ENCODE measurements around the gene RNF114.

The RNF114 gene

DNA sequence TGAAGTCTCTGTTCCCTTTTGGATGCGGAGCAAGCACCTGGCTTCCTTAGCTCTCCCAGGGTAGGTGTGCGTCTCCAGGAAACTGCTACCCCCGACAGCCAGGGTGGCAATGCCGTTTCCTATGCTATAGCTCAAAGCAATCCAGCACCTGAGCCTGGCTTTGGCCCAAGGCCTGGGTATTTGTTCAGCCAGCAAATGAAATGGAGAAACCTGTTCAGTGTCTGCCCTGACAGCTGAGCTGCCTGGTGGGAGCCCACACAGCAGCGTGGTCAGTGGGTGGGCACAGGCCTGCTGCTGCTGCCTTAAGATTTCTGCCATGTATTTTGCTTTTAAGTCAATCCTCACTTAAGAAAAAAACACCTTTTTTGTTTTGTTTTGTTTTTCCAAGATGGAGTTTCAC, 34.6 kb upstream of the RNF114 start:
- in situ Hi-C loops (cut with HindIII; ENCODE audit: low sequenced_read_pairs) = no loop called here

DNA sequence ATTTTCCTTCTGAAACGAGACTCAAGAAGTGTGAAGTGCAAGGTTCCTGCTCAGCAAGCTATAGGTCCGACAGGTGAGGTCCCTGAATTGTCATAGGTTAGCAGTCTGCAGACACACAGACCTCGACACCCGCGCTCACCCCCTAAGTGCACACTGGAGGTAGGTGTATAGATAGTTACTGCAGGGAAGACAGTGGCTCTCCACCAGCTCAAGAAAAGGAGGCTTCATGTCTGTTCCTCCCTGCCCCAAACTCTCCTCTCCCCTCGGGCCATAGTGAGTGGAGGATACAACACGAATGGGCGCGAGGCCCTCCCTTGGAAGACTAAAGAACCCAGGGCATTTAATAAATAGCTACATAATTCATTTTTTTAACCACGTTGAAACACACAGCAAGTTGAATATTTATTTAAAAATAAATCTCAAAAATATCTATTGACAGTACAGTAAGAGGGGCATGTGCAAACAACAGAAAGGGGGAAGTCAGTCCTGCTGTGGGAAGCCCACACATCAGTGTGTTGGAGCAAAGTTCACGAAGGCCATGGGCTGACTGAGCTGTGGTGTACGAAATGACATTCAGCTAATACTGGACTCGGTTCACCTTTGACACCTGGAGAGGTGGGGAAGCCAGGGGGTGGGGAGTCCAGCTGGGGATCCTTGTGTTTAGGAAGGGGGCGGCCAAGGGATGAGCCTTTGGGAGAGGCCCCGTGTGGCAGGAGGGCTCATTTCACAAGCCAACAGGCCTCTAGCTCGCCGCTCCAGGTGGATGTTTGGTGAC, 31.6 kb upstream of the RNF114 start:
- in situ Hi-C loops (cut with HindIII; ENCODE audit: low sequenced_read_pairs) = no loop called here

DNA sequence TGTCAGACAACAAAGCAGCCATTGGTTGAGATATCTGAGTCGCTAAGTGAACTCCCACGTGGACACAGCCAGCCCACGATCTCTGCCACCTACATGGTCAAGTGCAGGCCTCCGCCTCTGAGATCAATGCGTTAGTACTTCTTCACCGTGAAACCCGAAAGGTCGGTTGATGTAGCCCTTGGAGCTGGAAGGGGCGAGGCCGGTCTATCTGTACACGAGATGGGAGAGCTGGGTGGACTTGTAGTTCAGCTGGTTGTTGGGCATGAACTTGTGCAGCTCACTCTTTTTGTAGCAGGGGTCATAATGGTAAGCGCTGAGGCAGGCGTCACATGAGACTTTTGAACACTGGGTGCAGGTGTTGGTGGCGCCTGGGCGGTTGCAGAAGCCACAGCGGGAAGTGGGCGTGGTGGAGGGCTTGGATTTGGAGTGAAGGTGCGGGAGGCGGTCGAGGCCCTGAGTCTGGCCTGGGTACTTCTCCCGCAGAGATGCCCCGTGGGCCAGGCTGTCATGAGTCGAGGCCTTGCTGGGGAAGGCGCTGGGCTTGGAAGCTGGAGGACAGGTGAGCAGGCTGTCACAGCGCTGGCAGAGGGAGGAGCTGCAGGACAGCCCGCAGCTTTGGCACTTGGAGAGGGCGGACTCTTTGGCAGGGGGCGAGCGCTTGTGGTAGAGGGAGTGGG, 30.6 kb upstream of the RNF114 start:
- in situ Hi-C loops (cut with HindIII; ENCODE audit: low sequenced_read_pairs) = no loop called here

DNA sequence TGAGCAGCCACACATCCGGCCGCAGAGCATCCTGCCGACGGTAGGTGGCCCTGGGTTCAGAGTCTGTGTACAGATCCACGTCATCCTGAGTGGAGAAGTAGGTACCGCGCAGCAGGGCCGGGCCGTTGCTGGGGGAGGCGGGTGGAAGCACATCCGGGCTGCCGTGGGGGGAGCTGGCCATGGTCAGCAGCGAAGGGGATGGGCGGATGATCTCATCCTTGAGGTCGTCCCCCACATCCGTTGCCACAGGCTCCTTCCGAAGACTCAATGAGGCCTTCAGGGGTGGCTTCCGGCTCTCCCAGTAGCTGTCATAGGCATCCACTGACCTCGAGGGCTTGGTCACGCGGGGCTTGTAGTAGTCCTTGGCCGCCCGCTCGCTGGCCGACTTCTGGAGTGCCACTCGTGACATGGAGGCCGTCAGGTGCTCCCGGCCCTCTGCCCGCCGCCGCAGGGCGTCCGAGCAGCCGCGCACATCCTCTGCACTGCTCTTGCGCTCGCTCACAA, 30.0 kb upstream of the RNF114 start:
- in situ Hi-C loops (cut with HindIII; ENCODE audit: low sequenced_read_pairs) = no loop called here

DNA sequence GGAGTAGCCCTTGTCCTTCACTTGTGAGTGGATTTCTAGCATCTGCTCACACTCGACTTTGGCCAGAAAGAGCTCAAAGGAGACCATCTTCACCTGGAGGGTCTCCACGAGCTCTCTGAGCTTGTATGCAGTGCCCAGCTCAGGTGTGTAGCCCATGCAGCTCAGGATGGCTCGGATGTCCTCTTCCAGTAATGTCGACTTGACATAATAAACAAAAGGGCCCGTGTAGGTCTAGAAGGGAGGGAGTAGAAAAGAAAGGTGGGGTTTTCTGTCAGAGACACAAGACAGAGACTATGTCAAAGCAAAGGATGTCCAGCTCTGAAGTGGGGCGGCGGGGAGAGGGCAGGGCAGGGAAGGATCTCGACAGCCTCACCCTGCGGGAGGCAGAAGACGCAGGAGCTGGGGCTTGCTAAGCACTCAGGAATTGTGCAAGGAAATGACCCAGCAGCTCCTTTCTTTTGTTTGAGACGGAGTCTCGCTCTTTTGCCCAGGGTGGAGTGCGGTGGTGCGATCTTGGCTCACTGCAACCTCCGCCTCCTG, 29.5 kb upstream of the RNF114 start:
- in situ Hi-C loops (cut with HindIII; ENCODE audit: low sequenced_read_pairs) = no loop called here

DNA sequence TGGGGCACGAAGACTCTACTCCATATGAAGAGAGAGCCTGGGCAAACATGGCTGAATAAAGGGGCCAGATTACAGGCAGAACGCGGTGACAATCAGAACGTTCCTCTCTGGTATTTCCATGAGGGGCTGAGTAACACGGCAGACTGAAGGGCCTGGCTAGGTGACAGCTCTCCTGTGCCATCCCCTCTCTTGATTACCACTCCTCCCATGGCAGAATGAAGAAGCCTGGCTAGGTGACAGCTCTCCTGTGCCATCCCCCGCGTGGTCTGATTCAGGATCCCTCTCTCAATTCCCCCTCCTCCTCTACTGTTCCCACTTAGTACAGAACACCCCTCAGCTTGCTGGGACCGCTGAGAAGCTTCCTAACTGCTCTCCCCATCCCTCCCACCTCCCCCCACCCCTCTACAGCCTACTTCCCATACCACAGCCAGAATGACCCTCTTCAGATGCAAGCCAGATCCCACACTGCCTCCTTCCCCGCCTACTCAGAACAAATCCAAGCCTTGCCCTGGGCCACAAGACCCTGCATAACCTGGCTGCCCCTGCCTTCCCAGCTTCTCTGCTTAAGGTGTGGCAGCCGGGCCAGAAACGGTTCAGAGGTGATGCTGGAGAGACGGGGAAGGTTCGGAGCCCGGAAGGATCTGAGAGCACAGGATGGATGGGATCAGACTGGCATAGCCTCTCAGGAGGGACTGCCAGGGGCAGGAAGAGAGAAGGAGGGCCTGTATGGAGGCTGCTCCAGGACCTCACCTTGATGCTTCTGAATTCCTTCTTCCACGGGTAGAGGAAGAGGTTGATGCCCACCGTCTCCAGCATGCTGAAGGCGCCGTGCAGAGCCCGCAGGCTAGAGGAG, 28.6 kb upstream of the RNF114 start:
- in situ Hi-C loops (cut with HindIII; ENCODE audit: low sequenced_read_pairs) = no loop called here

DNA sequence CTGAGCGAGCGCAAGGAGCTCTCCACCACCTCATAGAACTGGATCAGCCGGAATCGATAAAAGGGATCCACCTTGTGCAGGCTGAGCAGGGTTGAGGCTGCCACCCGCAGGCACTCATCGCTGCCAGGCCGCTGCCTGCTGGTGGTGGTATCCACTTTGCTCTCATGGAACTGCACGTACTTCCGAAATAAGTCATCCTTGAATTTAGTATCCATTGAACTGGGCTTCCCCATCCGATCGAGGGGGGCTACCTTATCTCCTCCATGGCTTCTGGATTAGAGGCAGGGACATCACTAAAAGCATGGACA, 28.0 kb upstream of the RNF114 start:
- in situ Hi-C loops (cut with HindIII; ENCODE audit: low sequenced_read_pairs) = no loop called here

DNA sequence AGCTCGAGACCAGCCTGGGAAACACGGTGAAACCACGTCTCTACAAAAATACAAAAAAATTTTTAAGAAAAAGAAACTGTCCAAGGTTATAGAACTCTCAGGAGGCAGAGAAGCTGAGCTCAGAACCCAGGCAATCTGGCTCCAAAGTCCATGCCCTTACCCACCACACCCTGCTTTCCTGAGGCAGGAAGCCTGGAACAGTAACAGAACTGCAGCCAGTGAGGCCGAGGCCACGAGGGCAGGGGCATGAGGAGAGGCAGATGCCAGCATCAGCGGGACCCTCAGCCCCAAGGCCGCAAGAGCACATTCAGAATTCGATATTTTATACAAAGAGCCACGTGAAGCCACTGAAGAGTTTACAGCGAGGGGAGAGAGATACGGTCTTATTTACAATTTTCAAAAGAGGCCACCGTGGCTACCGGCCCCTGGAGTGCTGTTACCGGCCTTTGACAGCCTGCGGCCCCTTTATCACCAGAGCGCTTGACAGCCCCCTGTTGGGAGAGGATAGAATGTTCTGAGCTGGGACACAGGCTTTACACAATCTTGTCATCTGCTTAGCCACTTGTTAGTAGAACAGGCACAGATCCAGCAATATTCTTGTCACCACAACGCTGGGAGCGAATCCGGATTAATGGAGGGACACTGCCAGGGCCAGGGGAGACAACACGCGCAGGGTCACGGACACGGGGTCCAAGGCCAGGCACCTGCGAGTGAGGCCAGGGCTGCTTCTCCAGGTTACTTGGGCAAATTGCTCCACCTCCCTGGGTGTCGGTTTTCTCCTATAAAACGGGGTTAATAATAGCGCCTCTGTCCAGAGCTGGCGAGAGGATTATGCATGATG, 26.5 kb upstream of the RNF114 start:
- in situ Hi-C loops (cut with HindIII; ENCODE audit: low sequenced_read_pairs) = loop anchor here (5.0 kb wide), 1 partner anchor 47 kb away; no protein-coding TSS in a partner anchor

DNA sequence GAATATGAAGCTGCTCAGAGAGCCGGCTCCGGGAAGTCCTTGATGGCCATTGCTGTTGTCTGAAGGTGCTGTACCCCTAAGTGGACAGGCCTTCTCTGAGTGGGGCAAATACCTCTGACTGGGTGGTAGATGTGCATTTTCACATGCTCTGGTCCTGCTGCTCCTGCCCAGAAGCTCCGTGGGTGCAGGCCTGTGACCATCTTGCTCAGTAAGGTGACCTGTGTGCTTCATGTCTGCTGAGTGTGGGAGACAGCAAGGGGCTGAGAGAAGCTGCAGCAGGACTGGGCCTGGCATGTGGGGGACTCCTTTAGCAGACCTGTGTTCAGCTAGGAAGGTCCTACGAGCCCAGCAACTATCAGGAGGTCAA, 25.9 kb upstream of the RNF114 start:
- in situ Hi-C loops (cut with HindIII; ENCODE audit: low sequenced_read_pairs) = loop anchor here (5.0 kb wide), 1 partner anchor 48 kb away; no protein-coding TSS in a partner anchor

DNA sequence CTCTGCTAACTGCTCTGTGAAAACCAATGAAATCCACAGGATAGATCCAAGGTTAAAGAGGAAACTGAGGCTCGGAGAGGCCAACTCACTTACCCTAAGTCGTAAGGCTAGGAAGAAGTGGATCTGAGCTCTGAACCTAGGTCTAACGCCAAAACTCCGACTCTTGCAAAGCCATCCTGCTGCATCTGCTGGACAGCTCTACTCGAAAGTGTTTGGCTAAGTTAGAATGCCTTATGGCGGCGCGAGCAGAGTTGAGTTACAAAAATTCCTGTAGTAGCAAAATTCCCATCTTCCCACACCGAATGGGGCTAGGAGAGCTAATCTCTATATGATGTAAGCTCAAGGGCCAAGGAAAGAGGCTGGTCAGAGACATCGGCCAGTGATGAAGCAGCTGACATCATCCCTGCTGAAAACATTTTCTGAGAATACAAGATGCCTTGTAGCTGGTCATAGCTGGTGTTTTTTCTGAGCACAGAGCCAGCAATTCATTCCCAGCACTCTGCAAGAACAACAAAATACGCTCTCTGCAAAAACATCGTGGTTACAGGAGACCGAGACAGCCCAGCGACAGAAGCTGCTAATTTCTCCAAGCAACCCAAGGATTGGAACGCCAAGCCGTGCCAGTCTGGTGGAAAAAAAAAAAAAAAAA, 22.7 kb upstream of the RNF114 start:
- in situ Hi-C loops (cut with HindIII; ENCODE audit: low sequenced_read_pairs) = loop anchor here (5.0 kb wide), 1 partner anchor 51 kb away; no protein-coding TSS in a partner anchor

DNA sequence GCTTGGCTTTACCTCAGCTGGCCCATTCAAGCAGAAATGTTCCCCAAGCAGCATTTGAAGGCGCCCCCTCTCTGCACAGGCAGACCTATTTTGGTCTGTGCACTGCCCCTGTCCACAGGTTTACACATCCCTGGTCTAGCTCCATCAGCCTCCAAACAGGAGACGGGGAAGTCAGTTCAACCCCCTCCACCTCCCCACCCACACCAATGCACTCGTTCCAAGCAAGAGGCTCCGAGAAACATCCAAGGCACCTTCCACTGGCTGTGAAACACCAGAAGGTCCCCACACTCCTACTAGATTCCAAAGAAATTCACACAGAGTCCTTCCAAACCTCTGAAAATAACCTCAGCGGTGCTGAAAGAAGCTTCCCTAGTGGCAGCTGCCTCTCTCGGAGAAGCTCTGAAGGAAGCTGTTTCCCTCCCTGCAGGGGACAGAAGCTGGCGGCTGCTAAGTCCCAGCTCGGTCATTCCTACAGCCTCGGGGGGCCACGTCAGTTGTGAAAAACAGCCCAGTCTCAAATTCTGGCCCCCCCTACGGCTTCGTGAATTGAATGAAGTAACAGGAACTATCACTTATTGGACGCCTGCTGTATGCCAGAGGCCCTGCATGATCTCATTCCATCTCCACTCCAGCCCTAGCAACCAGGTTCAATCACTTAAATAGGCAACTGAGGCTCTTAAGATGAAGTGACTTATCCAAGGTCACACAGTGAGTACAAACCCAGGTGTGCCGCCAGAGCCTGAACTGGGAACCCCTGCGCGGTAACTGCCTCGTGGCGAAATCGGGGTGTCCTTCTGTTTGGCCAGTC, 21.7 kb upstream of the RNF114 start:
- in situ Hi-C loops (cut with HindIII; ENCODE audit: low sequenced_read_pairs) = loop anchor here (5.0 kb wide), 1 partner anchor 52 kb away; no protein-coding TSS in a partner anchor

DNA sequence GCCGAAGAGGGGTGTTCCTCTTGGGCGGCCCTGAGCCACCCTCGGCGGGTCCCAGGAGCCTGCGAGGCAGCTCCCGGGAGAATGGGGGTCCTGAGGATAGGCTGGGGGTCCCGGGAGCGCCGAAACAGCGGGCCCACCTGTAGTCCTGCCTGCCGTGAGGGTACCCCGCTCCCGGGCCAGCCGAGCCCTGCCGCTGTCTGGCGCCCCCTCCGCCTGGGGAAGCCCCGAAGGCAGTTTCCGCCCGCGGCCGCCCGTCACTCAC, 21.1 kb upstream of the RNF114 start:
- in situ Hi-C loops (cut with HindIII; ENCODE audit: low sequenced_read_pairs) = no loop called here

DNA sequence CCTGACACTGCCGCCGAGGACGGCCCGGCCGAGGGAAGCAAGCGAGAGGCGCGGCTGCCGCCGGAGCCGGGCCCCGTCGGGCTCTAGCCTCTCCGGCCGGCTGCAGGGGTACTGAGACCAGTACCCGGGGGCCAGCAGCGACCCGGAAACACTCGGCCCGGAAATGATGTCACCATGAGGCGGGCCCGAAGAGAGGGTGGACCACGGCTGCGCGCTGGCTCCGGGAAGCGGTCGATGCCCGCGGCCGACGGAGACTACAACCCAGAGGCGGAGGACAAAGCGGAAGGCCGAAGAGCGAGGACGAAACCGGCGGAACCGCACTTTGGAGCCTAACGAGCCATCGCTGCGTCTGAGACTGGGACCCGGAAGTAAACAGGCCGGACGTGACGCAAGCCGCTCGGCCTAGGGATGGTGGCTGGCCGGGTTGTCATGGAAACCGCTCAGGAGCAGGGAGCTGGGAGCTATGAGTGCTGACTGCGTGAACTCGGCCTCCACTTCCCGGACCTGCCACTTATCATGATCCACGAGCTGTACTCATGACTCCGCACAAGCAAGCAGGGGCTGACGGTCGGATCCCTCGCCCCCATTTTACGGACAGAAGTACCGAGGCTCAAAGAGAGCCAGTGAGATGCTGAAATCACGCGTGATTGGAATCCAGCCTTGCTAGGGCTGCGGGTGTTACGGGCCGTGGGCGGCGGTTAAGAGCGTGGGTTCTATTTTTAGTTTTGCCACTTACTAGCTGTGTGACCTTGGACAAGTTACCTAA, 20.6 kb upstream of the RNF114 start, which contains the start of gene SPATA2:
SPATA2 (minus strand) TSS at position 150 of the 766 bp plus-strand sequence. CDS start 7,039 bp downstream, outside the sequence.
- in situ Hi-C loops (cut with HindIII; ENCODE audit: low sequenced_read_pairs) = no loop called here

DNA sequence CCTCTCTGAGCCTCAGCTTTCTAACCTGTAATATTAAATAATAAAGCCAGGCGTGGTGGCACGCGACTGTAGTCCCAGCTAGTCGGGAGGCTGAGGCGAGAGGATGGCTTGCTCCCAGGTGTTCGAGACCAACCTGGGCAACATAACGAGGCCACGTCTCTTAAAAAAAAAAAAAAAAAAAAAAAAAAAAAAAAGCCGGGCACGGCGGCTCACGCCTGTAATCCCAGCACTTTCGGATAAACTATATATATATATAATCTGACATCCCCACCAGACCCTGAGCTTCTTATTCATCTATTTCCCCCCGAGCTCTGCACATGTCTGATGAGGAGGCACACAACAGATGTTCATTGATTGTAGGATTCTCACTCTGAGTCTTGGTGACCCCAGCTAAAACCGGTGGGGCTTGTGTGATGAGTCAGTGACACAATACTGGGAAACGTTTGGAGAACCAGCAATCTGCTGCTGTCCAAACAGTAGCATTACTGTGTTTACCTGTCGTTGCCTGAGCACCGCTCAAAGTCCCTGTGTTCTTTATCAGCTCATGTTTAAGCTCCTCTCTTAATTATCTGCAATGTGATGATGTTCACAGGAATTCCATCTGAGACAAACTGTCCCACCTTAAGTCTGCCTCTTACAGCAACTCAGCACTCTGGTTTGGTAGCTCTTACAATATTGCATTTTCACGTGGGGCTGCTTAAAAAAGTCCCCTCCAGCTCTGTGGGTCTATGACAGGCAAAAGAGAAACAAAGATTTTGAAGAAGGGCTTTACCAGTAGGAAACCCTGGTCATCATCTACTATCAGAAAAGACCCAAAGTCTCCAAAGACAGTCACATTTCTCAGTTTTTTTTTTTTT, 19.8 kb upstream of the RNF114 start:
- in situ Hi-C loops (cut with HindIII; ENCODE audit: low sequenced_read_pairs) = no loop called here

DNA sequence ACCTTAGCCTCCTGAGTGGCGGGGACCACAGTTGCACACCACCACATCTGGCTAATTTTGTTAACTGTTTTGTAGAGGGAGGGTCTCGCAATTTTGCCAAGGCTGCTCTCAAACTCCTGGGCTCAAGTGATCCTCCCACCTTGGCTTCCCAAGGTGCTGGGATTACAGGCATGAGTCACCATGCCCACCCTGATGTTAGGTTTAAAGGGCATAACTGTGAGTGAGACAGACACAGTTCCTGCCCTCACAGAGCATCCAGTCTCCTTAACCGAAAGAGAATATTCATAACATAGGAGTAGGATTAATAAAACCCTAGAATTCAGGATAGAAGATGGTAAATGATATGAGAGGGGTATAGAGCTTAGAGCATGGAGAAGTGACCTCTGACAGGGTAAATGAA, 17.8 kb upstream of the RNF114 start:
- in situ Hi-C loops (cut with HindIII; ENCODE audit: low sequenced_read_pairs) = no loop called here

DNA sequence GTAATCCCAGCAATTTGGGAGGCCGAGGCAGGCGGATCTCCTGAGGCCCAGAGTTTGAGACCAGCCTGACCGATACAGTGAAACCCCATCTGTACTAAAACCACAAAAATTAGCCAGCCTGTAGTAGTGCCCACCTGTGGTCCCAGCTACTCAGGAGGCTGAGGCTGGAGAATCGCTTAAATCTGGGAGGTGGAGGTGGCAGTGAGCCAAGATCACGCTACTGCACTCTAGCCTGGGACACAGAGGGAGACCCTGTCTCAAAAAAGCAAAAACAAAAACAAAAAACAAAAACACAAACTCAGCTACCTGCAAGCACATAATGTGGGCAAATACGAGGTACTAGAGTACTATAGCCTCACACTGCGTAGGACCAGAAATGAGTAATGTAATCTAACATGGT, 17.2 kb upstream of the RNF114 start:
- in situ Hi-C loops (cut with HindIII; ENCODE audit: low sequenced_read_pairs) = no loop called here

DNA sequence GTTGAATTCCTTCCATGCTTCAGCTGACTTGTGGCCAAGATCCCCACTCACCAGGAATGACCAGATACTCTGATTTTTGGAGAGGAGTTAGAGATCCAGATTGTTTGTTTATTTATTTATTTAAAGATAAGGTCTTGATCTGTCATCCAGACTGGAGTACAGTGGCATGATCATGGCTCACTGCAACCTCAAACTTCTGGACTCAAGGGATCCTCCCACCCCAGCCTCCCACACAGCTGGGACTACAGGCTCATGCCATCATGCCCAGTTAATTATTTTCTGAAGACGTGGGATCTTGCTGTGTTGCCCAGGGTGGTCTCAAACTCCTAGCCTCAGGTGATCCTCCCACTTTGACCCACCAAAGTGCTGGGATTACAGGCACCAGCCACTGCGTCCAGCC, 16.7 kb upstream of the RNF114 start:
- in situ Hi-C loops (cut with HindIII; ENCODE audit: low sequenced_read_pairs) = no loop called here
